HL-60 (cell line): Measurements from ENCODE around the gene AIFM3.

Experiments
- DNase-seq, 2 experiments: peaks; one replicate each; pipeline ENCODE4 v3.0.0-alpha.2; 2010 to 2020; ENCODE audit warnings: low read depth in 1 of 2, low spot score in 1 of 2
- H3K27ac ChIP-seq: fragments of 250-450 bp; sonication (Bioruptor Pico); replicated peaks from 2 replicates; pipeline ENCODE4 v1.5.1; 2020; ENCODE audit warnings: mild to moderate bottlenecking, moderate library complexity
- H3K27me3 ChIP-seq: fragments of 250-450 bp; sonication (Bioruptor Pico); 2 replicates; pipeline ENCODE4 v1.5.1; 2021; ENCODE audit warnings: mild to moderate bottlenecking, moderate library complexity; ENCODE audit not compliant: insufficient read depth, poor library complexity, severe bottlenecking
- H3K4me3 ChIP-seq: replicated peaks from 2 replicates; pipeline ENCODE4 v1.5.1; 2011; ENCODE audit warnings: mild to moderate bottlenecking, control low read depth, low read length; ENCODE audit not compliant: insufficient read depth
- GABPA ChIP-seq: IDR thresholded peaks from 2 replicates; pipeline ENCODE4 v1.6.1; 2012; ENCODE audit warnings: low read depth
- POLR2AphosphoS5 ChIP-seq: IDR thresholded peaks from 2 replicates; pipeline ENCODE4 v1.6.1; 2012; ENCODE audit warnings: low read depth
- REST ChIP-seq: IDR thresholded peaks from 2 replicates; pipeline ENCODE4 v1.6.1; 2012; ENCODE audit warnings: low read depth; ENCODE audit not compliant: insufficient replicate concordance
- SPI1 ChIP-seq: IDR thresholded peaks from 2 replicates; pipeline ENCODE4 v1.6.1; 2012; ENCODE audit warnings: low read depth, mild to moderate bottlenecking, borderline replicate concordance
- TF ChIP-seq, protein P1 (sequence below): IDR thresholded peaks from one replicate; pipeline ENCODE4 v1.5.1; 2011; ENCODE audit warnings: low read length, control low read depth, inconsistent platforms; ENCODE audit not compliant: insufficient read depth

AIFM3 gene

DNA sequence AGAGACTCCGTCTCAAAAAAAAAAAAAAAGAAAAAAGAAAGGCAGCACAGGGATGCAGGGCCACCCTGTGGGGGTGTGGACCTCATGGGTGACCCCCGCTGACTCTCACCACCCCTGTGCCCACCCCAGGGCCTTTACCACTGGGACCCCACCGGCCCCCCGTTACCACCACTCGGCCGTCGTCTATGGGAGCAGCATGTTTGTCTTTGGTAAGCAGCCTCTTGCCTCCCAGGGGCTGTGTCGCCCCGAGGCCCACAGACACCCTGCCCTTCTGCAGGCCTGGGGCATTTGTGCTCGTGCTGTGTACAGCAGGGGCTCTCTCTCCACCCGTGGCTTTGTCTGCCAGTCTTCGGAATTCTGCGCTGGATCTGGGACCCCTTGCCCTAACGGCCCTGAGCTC, 20.3 kb downstream of the AIFM3 start:
- DNase-seq, result no peak
- Histone ChIP-seq H3K4me3 (no peak overlapping the region), H3K27ac (no peak overlapping the region), H3K27me3 (no peaks in the 10 kb centered on the region)
- TF ChIP-seq GABPA (no peak), POLR2AphosphoS5 (no peak), SPI1 (no peak), REST (no peak)
- TF ChIP-seq, protein P1, sequence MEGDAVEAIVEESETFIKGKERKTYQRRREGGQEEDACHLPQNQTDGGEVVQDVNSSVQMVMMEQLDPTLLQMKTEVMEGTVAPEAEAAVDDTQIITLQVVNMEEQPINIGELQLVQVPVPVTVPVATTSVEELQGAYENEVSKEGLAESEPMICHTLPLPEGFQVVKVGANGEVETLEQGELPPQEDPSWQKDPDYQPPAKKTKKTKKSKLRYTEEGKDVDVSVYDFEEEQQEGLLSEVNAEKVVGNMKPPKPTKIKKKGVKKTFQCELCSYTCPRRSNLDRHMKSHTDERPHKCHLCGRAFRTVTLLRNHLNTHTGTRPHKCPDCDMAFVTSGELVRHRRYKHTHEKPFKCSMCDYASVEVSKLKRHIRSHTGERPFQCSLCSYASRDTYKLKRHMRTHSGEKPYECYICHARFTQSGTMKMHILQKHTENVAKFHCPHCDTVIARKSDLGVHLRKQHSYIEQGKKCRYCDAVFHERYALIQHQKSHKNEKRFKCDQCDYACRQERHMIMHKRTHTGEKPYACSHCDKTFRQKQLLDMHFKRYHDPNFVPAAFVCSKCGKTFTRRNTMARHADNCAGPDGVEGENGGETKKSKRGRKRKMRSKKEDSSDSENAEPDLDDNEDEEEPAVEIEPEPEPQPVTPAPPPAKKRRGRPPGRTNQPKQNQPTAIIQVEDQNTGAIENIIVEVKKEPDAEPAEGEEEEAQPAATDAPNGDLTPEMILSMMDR, result no peak

GRCh38 chr22:20988573-20989322, 21.7 kb downstream of the AIFM3 start:
- H3K27me3 ChIP-seq, result no peaks in the 10 kb centered on the region
- no peak overlapping the region for H3K27ac ChIP-seq
- DNase-seq, result no peak
- TF ChIP-seq SPI1, result no peak
- TF ChIP-seq POLR2AphosphoS5, result no peak
- TF ChIP-seq, protein P1, result no peak
- TF ChIP-seq GABPA, result no peak
- TF ChIP-seq REST, result no peak
- no peak overlapping the region for H3K4me3 ChIP-seq

- peak in 1 of 2 experiments; percentile 25 for DNase-seq
- TF ChIP-seq POLR2AphosphoS5, result no peak
- TF ChIP-seq SPI1, result no peak
- TF ChIP-seq GABPA, result no peak
- TF ChIP-seq REST, result no peak
- TF ChIP-seq, protein P1, result no peak
- H3K27ac ChIP-seq, result no peak overlapping the region
These were observed 22.5 kb downstream of the AIFM3 start for GRCh38 chr22:20989323-20990138.

More at GRCh38 chr22:20989323-20990138, 22.5 kb downstream of the AIFM3 start:
- Histone ChIP-seq H3K27me3 (no peaks in the 10 kb centered on the region), H3K4me3 (no peak overlapping the region)
